Measurements from ENCODE around the gene USP40.

DNA sequence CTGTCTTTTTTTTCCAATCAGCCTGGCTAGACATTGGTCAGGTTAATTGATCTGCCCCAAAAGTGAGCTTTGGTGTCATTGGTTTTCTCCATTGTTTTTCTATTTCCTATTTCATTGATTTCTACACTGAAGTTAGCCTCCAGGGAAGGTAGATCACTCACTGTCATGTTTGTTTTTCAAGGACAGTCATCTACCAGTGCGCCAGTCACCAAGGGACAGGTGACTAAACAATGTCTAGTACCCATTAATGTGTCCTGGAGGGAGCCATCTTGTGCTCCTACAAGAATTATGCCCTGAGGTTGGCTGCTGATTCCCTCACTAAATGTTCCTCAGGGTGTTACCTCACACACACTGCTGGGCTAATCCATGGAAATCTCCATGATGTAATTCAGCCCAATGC lies 17.6 kb upstream of the USP40 start:
- TF ChIP-seq POLR2A (IDR thresholded peaks at IDR 0.05): no peak
- TF ChIP-seq, protein P1, sequence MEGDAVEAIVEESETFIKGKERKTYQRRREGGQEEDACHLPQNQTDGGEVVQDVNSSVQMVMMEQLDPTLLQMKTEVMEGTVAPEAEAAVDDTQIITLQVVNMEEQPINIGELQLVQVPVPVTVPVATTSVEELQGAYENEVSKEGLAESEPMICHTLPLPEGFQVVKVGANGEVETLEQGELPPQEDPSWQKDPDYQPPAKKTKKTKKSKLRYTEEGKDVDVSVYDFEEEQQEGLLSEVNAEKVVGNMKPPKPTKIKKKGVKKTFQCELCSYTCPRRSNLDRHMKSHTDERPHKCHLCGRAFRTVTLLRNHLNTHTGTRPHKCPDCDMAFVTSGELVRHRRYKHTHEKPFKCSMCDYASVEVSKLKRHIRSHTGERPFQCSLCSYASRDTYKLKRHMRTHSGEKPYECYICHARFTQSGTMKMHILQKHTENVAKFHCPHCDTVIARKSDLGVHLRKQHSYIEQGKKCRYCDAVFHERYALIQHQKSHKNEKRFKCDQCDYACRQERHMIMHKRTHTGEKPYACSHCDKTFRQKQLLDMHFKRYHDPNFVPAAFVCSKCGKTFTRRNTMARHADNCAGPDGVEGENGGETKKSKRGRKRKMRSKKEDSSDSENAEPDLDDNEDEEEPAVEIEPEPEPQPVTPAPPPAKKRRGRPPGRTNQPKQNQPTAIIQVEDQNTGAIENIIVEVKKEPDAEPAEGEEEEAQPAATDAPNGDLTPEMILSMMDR (IDR thresholded peaks at IDR 0.05): no peak
